Liver (tissue), 9 donors: ENCODE results near the gene CST4. TPM values are rescaled to one million over a fixed set of nuclear protein-coding genes. Genes with fewer than 3 reads are reported as not detected.

Source experiments
- DNase-seq: peaks from one replicate; pipeline ENCODE4 v3.0.0-alpha.2; 2017; ENCODE audit warnings: low spot score
- H3K27ac ChIP-seq, 2 donors: one replicate each; pipeline ENCODE4 v1.7.0; 2013; ENCODE audit warnings: inconsistent platforms in 2 of 2, low read length in 2 of 2, control low read depth in 1 of 2, low read depth in 1 of 2, mild to moderate bottlenecking in 1 of 2
- H3K27me3 ChIP-seq, 4 donors: one replicate each; pipeline versions ENCODE4 v1.6.1 to v1.7.0; 2013; ENCODE audit warnings: low read length in 3 of 4, inconsistent platforms in 1 of 4, mild to moderate bottlenecking in 1 of 4, moderate library complexity in 1 of 4; ENCODE audit not compliant: control insufficient read depth in 4 of 4, insufficient read depth in 4 of 4
- H3K36me3 ChIP-seq, 4 donors: one replicate each; pipeline versions ENCODE4 v1.6.1 to v1.7.0; 2013; ENCODE audit warnings: low read length in 3 of 4, mild to moderate bottlenecking in 3 of 4, low read depth in 1 of 4, moderate library complexity in 1 of 4; ENCODE audit not compliant: control insufficient read depth in 4 of 4, insufficient read depth in 3 of 4
- H3K4me1 ChIP-seq, 4 donors: one replicate each; pipeline versions ENCODE4 v1.6.1 to v1.7.0; 2013; ENCODE audit warnings: low read length in 3 of 4, mild to moderate bottlenecking in 3 of 4, moderate library complexity in 1 of 4; ENCODE audit not compliant: control insufficient read depth in 4 of 4, insufficient read depth in 4 of 4
- H3K4me3 ChIP-seq, 3 donors: one replicate each; pipeline versions ENCODE4 v1.6.1 to v1.7.0; 2013; ENCODE audit warnings: low read length in 3 of 3, control low read depth in 1 of 3, low read depth in 1 of 3, mild to moderate bottlenecking in 1 of 3
- H3K9ac ChIP-seq, 2 donors: one replicate each; pipeline ENCODE4 v1.7.0; 2013; ENCODE audit warnings: low read length in 2 of 2, mild to moderate bottlenecking in 2 of 2, moderate library complexity in 2 of 2, control low read depth in 1 of 2, low read depth in 1 of 2
- H3K9me3 ChIP-seq, 4 donors: one replicate each; pipeline versions ENCODE4 v1.6.1 to v1.7.0; 2013; ENCODE audit warnings: low read length in 3 of 4; ENCODE audit not compliant: control insufficient read depth in 4 of 4
- EGR1 ChIP-seq, 2 donors: IDR thresholded peaks; 2 replicates each; pipeline ENCODE4 v1.6.1; 2016 to 2018; ENCODE audit warnings: antibody characterized with exemption in 2 of 2, low read depth in 2 of 2
- FOXA1 ChIP-seq: IDR thresholded peaks from 2 replicates; pipeline ENCODE4 v1.6.1; 2016; ENCODE audit warnings: antibody characterized with exemption
- FOXA2 ChIP-seq: IDR thresholded peaks from 2 replicates; pipeline ENCODE4 v1.6.1; 2016; ENCODE audit warnings: antibody characterized with exemption
- GABPA ChIP-seq, 2 donors: IDR thresholded peaks in 1 of 2; conservative IDR thresholded peaks in 1 of 2; 2 replicates each; pipeline ENCODE4 v1.6.1; 2016; ENCODE audit warnings: antibody characterized with exemption in 2 of 2, mild to moderate bottlenecking in 1 of 2, moderate library complexity in 1 of 2
- HNF4A ChIP-seq, 2 donors: conservative IDR thresholded peaks; 2 replicates each; pipeline ENCODE4 v1.6.1; 2016; ENCODE audit warnings: antibody characterized with exemption in 2 of 2, mild to moderate bottlenecking in 2 of 2
- HNF4G ChIP-seq: IDR thresholded peaks from 2 replicates; pipeline ENCODE4 v1.6.1; 2016; ENCODE audit warnings: antibody characterized with exemption
- JUND ChIP-seq, 2 donors: IDR thresholded peaks; 2 replicates each; pipeline ENCODE4 v1.6.1; 2016; ENCODE audit warnings: antibody characterized with exemption in 2 of 2
- NR2F2 ChIP-seq: IDR thresholded peaks from 2 replicates; pipeline ENCODE4 v1.6.1; 2016; ENCODE audit warnings: antibody characterized with exemption
- RAD21 ChIP-seq, 2 donors: IDR thresholded peaks; 2 replicates each; pipeline ENCODE4 v1.6.1; 2016; ENCODE audit warnings: antibody characterized with exemption in 2 of 2, mild to moderate bottlenecking in 2 of 2
- RXRA ChIP-seq, 2 donors: IDR thresholded peaks; 2 replicates each; pipeline ENCODE4 v1.6.1; 2017 to 2018; ENCODE audit warnings: antibody characterized with exemption in 2 of 2, mild to moderate bottlenecking in 1 of 2
- SP1 ChIP-seq: IDR thresholded peaks from 2 replicates; pipeline ENCODE4 v1.6.1; 2018; ENCODE audit warnings: antibody characterized with exemption, mild to moderate bottlenecking
- TAF1 ChIP-seq: conservative IDR thresholded peaks from 2 replicates; pipeline ENCODE4 v1.6.1; 2016; ENCODE audit warnings: antibody characterized with exemption, mild to moderate bottlenecking
- YY1 ChIP-seq: IDR thresholded peaks from 2 replicates; pipeline ENCODE4 v1.6.1; 2016; ENCODE audit warnings: antibody characterized with exemption, mild to moderate bottlenecking
- WGBS: extraction: QIAGEN DNeasy Blood & Tissue Kit; methylation state at CpG from one replicate; pipeline ENCODE4 v1.1.7; 2013; 5-methylcytosine and 5-hydroxymethylcytosine counted together
- polyA plus RNA-seq, 2 donors: library from polyadenylated mRNA; stranded (reverse) in 1 of 2; unstranded in 1 of 2; fragments of 200-250 nt in 1 of 2; fragments of >200 nt in 1 of 2; fragmentation: Nextera tagmentation in 1 of 2; extraction: Ambion mirVana in 1 of 2; gene quantifications; one replicate each; pipeline versions ENCODE4 v1.2.1 to v1.2.3, GENCODE V29; 2013 to 2015
- total RNA-seq, 2 donors: library from RNA; depleted of rRNA; stranded (reverse); fragments of >200 nt; gene quantifications; one replicate each; pipeline ENCODE4 v1.2.3, GENCODE V29; 2014
- TF ChIP-seq, protein P1 (sequence below): fragments of 150-350 bp; IDR thresholded peaks from 2 replicates; pipeline ENCODE4 v1.5.1; 2017; ENCODE audit warnings: improper control_type of control experiment, low read depth, low read length; ENCODE audit not compliant: missing input control
- TF ChIP-seq, protein P2 (sequence below): IDR thresholded peaks from 2 replicates; pipeline ENCODE4 v1.6.1; 2016; ENCODE audit warnings: antibody characterized with exemption
- TF ChIP-seq, protein P3 (sequence below): IDR thresholded peaks from 2 replicates; pipeline ENCODE4 v1.6.1; 2016; ENCODE audit warnings: antibody characterized with exemption, mild to moderate bottlenecking
- TF ChIP-seq, protein P4 (sequence below): IDR thresholded peaks from 2 replicates; pipeline ENCODE4 v1.6.1; 2016; ENCODE audit warnings: antibody characterized with exemption
- TF ChIP-seq, protein P5 (sequence below): IDR thresholded peaks from 2 replicates; pipeline ENCODE4 v1.6.1; 2016; ENCODE audit warnings: antibody characterized with exemption
- donor health status: healthy.
- donor health status: healthy.
- donor health status: healthy.
- donor health status: healthy.
- donor health status: healthy.

The CST4 gene
- total and polyA plus RNA-seq, 4 donors: not detected

DNA sequence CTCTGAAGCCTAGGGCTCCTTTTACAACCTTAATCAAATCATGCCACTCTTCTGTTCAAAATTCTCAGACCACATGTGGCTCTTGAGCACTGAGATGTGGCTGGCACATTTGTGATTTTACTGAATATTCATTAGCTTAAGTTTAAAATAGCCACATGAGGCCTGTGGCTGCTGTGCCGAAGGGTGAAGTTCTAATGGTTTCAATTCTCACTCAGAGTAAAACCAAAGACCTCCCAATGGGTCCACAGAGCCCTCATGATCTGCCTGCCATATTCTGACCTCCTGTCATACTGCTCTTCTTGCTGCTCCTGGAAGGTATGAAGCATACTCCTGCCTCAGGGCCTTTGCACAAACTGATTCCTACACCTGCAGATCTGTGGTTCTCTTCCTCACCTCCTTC is 43.3 kb downstream of the CST4 start:
- Histone ChIP-seq H3K4me3 (no peak overlapping the region), H3K4me1 (peaks cover 0 to 4% (median 1%) of the 10 kb centered on the region in 4 donors), H3K27ac (no peak overlapping the region), H3K9me3 (no peaks in the 10 kb centered on the region), H3K27me3 (no peaks in the 10 kb centered on the region), H3K36me3 (peaks cover 0 to 1% (median 0%) of the 10 kb centered on the region in 4 donors), H3K9ac (no peak overlapping the region)
- no peak for DNase-seq
- TF ChIP-seq HNF4G: no peak
- no peak for TF ChIP-seq RAD21 (IDR thresholded peaks at IDR 0.05)
- TF ChIP-seq, protein P1, sequence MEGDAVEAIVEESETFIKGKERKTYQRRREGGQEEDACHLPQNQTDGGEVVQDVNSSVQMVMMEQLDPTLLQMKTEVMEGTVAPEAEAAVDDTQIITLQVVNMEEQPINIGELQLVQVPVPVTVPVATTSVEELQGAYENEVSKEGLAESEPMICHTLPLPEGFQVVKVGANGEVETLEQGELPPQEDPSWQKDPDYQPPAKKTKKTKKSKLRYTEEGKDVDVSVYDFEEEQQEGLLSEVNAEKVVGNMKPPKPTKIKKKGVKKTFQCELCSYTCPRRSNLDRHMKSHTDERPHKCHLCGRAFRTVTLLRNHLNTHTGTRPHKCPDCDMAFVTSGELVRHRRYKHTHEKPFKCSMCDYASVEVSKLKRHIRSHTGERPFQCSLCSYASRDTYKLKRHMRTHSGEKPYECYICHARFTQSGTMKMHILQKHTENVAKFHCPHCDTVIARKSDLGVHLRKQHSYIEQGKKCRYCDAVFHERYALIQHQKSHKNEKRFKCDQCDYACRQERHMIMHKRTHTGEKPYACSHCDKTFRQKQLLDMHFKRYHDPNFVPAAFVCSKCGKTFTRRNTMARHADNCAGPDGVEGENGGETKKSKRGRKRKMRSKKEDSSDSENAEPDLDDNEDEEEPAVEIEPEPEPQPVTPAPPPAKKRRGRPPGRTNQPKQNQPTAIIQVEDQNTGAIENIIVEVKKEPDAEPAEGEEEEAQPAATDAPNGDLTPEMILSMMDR: no peak
- TF ChIP-seq FOXA1: no peak
- no peak for TF ChIP-seq RXRA (IDR thresholded peaks at IDR 0.05)
- no peak for TF ChIP-seq EGR1 (IDR thresholded peaks at IDR 0.05; ENCODE audit: low read depth in 2 of 2)
- TF ChIP-seq, protein P2, sequence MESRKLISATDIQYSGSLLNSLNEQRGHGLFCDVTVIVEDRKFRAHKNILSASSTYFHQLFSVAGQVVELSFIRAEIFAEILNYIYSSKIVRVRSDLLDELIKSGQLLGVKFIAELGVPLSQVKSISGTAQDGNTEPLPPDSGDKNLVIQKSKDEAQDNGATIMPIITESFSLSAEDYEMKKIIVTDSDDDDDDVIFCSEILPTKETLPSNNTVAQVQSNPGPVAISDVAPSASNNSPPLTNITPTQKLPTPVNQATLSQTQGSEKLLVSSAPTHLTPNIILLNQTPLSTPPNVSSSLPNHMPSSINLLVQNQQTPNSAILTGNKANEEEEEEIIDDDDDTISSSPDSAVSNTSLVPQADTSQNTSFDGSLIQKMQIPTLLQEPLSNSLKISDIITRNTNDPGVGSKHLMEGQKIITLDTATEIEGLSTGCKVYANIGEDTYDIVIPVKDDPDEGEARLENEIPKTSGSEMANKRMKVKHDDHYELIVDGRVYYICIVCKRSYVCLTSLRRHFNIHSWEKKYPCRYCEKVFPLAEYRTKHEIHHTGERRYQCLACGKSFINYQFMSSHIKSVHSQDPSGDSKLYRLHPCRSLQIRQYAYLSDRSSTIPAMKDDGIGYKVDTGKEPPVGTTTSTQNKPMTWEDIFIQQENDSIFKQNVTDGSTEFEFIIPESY: no peak
- no peak for TF ChIP-seq GABPA (IDR thresholded peaks at IDR 0.05 in 1 of 2, conservative IDR thresholded peaks at IDR 0.05 in 1 of 2)
- TF ChIP-seq, protein P3, sequence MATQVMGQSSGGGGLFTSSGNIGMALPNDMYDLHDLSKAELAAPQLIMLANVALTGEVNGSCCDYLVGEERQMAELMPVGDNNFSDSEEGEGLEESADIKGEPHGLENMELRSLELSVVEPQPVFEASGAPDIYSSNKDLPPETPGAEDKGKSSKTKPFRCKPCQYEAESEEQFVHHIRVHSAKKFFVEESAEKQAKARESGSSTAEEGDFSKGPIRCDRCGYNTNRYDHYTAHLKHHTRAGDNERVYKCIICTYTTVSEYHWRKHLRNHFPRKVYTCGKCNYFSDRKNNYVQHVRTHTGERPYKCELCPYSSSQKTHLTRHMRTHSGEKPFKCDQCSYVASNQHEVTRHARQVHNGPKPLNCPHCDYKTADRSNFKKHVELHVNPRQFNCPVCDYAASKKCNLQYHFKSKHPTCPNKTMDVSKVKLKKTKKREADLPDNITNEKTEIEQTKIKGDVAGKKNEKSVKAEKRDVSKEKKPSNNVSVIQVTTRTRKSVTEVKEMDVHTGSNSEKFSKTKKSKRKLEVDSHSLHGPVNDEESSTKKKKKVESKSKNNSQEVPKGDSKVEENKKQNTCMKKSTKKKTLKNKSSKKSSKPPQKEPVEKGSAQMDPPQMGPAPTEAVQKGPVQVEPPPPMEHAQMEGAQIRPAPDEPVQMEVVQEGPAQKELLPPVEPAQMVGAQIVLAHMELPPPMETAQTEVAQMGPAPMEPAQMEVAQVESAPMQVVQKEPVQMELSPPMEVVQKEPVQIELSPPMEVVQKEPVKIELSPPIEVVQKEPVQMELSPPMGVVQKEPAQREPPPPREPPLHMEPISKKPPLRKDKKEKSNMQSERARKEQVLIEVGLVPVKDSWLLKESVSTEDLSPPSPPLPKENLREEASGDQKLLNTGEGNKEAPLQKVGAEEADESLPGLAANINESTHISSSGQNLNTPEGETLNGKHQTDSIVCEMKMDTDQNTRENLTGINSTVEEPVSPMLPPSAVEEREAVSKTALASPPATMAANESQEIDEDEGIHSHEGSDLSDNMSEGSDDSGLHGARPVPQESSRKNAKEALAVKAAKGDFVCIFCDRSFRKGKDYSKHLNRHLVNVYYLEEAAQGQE: no peak
- TF ChIP-seq, protein P4, sequence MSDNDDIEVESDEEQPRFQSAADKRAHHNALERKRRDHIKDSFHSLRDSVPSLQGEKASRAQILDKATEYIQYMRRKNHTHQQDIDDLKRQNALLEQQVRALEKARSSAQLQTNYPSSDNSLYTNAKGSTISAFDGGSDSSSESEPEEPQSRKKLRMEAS: no peak
- no peak for TF ChIP-seq HNF4A (conservative IDR thresholded peaks at IDR 0.05)
- no peak for TF ChIP-seq FOXA2
- TF ChIP-seq JUND (IDR thresholded peaks at IDR 0.05): no peak
- no peak for TF ChIP-seq YY1
- no peak for TF ChIP-seq NR2F2
- TF ChIP-seq SP1: no peak
- TF ChIP-seq, protein P5, sequence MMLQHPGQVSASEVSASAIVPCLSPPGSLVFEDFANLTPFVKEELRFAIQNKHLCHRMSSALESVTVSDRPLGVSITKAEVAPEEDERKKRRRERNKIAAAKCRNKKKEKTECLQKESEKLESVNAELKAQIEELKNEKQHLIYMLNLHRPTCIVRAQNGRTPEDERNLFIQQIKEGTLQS: no peak
- WGBS: 88% methylated on average over 1 of the region's 1 CpG

DNA sequence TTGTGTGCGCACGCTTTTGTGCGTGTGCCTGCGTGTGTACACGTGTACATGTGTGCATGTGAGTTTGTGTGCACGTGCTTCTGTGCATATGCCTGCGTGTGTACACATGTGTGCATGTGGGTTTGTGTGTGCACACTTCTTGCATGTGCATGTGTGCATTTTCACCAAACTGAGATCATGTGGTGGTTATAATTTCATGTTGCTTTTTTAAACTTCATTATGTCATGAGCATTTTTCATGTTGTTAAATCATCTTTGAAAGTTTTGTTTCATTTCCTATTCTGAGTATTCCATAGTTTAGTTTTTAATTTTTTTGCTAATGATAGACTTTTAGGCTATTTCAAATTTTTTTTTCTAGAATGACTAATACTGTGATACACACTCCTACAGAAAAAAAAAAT is 44.7 kb downstream of the CST4 start:
- Histone ChIP-seq H3K9me3 (no peaks in the 10 kb centered on the region), H3K4me1 (peaks cover 0 to 4% (median 1%) of the 10 kb centered on the region in 4 donors), H3K4me3 (no peak overlapping the region), H3K27me3 (no peaks in the 10 kb centered on the region), H3K36me3 (peaks cover 0 to 1% (median 0%) of the 10 kb centered on the region in 4 donors), H3K9ac (no peak overlapping the region), H3K27ac (no peak overlapping the region)
- 96% methylated on average over 7 of the region's 7 CpGs for WGBS
- DNase-seq: no peak
- TF ChIP-seq TAF1 (no peak), GABPA (IDR thresholded peaks at IDR 0.05 in 1 of 2, conservative IDR thresholded peaks at IDR 0.05 in 1 of 2) (no peak), EGR1 (IDR thresholded peaks at IDR 0.05; ENCODE audit: low read depth in 2 of 2) (no peak), FOXA1 (no peak)
- TF ChIP-seq, protein P1: no peak
- TF ChIP-seq, protein P2: no peak
